H1 (cell line): ENCODE measurements around the gene WDFY1. TPM values are rescaled to one million over a fixed set of nuclear protein-coding genes. Genes with fewer than 3 reads are reported as not detected.

ENCODE experiments used
- BACH1 ChIP-seq: IDR thresholded peaks from 2 replicates; pipeline ENCODE4 v1.6.1; 2012; ENCODE audit warnings: low read length, improper control_type of control experiment
- polyA plus RNA-seq, 7 experiments: library from polyadenylated mRNA; depleted of rRNA in 3 of 7; stranded (reverse) in 5 of 7; unstranded in 2 of 7; fragments of >200 nt in 5 of 7; fragments of 200-250 nt in 2 of 7; gene quantifications; 1 replicate in 5 of 7; 2 replicates in 1 of 7; 4 replicates in 1 of 7; pipeline versions ENCODE4 v1.2.1 to v1.2.3, GENCODE V29; 2011 to 2013; ENCODE audit warnings: missing spikeins in 2 of 7, mixed read lengths in 2 of 7
- total RNA-seq: library from RNA; stranded (reverse); fragmentation: NEBNext Ultra II Directional; extraction: Animal tissue kit (Norgen Biotek cat#: 25700); gene quantifications from 2 replicates; pipeline ENCODE4 v1.2.1, GENCODE V29; 2021

Gene WDFY1
- total and polyA plus RNA-seq, 2 of the 8 experiments (the other 6 are each of a cell fraction or from before 2014, with no cell fraction given) = 68.4 to 94.7 TPM

DNA sequence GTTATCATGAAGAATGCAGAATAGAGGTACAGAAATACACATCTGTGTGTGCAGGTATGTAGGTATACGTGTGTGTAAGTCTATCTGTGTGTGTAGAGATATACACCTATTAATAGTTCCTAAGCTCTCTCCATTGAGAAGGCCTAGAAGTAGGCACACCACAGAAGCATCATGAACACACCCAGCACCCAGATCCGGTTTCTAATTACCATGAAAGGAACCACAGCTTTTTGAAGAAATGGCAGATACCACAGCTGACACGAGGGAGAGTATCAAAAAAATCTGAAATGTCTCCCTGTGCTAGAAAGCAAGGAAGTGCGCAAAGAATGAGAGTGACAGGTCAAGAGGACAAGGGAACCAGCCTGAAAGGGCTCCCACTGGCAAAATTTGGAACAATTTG is 80.0 kb downstream of the WDFY1 start (continued):
- no peak for TF ChIP-seq BACH1
